ENCODE measurements around the gene BLVRA.

Gene BLVRA

DNA sequence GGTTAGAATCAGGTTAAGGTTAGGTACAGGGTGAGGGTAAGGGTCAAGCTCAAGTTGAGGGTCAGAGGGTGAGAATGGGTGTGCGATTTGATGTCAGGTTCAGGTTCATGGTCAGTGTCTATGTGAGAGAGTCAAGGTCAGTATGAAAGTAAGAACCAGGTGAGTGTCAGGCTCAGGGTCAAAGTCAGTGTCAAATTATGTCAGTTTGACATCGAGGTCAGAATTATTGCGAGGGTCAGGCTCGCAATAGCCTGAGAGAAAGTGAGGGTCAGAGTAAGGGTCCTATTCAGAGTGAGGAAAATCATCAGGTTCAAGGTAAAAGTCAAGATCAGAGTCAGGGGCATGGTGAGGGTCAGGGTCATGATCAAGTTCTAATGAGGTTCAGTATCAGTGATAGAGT, 97.8 kb downstream of the BLVRA start:
- no peaks in the 10 kb centered on the region for H3K4me1 ChIP-seq (ENCODE audit: control insufficient read depth, insufficient read depth, low read length)

More for the DNA sequence above, 97.8 kb downstream of the BLVRA start:
- Histone ChIP-seq H3K36me3 (ENCODE audit: control insufficient read depth, insufficient read depth, low read length) (peaks cover 6% of the 10 kb centered on the region), H3K9ac (ENCODE audit: low read depth, low read length) (no peak overlapping the region), H3K9me3 (ENCODE audit: control insufficient read depth, insufficient read depth, low read length) (no peaks in the 10 kb centered on the region), H3K4me3 (ENCODE audit: low read depth, low read length) (no peak overlapping the region), H3K27me3 (ENCODE audit: control insufficient read depth, insufficient read depth, low read length) (no peaks in the 10 kb centered on the region)

Data from iPS-15b (cell line).